Aorta (tissue), 5 donors: ENCODE results near the gene CBX2. TPM values are rescaled to one million over a fixed set of nuclear protein-coding genes. Genes with fewer than 3 reads are reported as not detected.
"Not testable (repeated sequence)": the region's sequence is repeated elsewhere in the genome, so short reads cannot be mapped to it uniquely, and the experiment has no call there.

Source experiments
- ATAC-seq: fragments of 200-7000 bp; cut with Tn5 transposase; one replicate; pipeline ENCODE4 v1.9.1; 2022; ENCODE audit warnings: moderate library complexity; ENCODE audit not compliant: low FRiP score
- DNase-seq, 2 donors: peaks; one replicate each; pipeline ENCODE4 v3.0.0-alpha.2; 2020
- H3K27ac ChIP-seq, 2 donors: one replicate each; pipeline ENCODE4 v1.5.1; 2013; ENCODE audit warnings: low read length in 2 of 2, mild to moderate bottlenecking in 2 of 2, moderate library complexity in 2 of 2, control low read depth in 1 of 2, inconsistent platforms in 1 of 2, low read depth in 1 of 2
- H3K27me3 ChIP-seq, 2 donors: one replicate each; pipeline ENCODE4 v1.6.1; 2013; ENCODE audit warnings: control low read depth in 1 of 2, low read length in 1 of 2, mild to moderate bottlenecking in 1 of 2, moderate library complexity in 1 of 2; ENCODE audit not compliant: insufficient read depth in 2 of 2, control insufficient read depth in 1 of 2
- H3K36me3 ChIP-seq, 2 donors: one replicate each; pipeline ENCODE4 v1.6.1; 2013; ENCODE audit warnings: control low read depth in 1 of 2, low read length in 1 of 2, mild to moderate bottlenecking in 1 of 2; ENCODE audit not compliant: insufficient read depth in 2 of 2, control insufficient read depth in 1 of 2
- H3K4me1 ChIP-seq, 2 donors: one replicate each; pipeline ENCODE4 v1.6.1; 2013; ENCODE audit warnings: low read length in 2 of 2, control low read depth in 1 of 2, mild to moderate bottlenecking in 1 of 2, moderate library complexity in 1 of 2; ENCODE audit not compliant: insufficient read depth in 2 of 2, control insufficient read depth in 1 of 2
- H3K4me3 ChIP-seq, 2 donors: one replicate each; pipeline ENCODE4 v1.5.1; 2013; ENCODE audit warnings: low read length in 2 of 2, control low read depth in 1 of 2, mild to moderate bottlenecking in 1 of 2
- H3K9me3 ChIP-seq: one replicate; pipeline ENCODE4 v1.6.1; 2013; ENCODE audit warnings: mild to moderate bottlenecking, low read length; ENCODE audit not compliant: control insufficient read depth
- WGBS, 2 donors: extraction: QIAGEN DNeasy Blood & Tissue Kit; methylation state at CpG; one replicate each; pipeline ENCODE4 v1.1.7; 2013; 5-methylcytosine and 5-hydroxymethylcytosine counted together
- intact Hi-C, 2 donors: fragments of 100-400 bp; cut with DNase I; formaldehyde crosslinking; loops; one replicate each; pipeline versions ENCODE4 v1.14.2 to v1.15.0; 2022
- polyA plus RNA-seq, 2 donors: library from polyadenylated mRNA; stranded (reverse); fragments of 200-250 nt; gene quantifications; one replicate each; pipeline ENCODE4 v1.2.3, GENCODE V29; 2013
- total RNA-seq, 2 donors: library from RNA; stranded (reverse); fragmentation: NEBNext Ultra II Directional; extraction: Animal tissue kit (Norgen Biotek cat#: 25700); gene quantifications; one replicate each; pipeline ENCODE4 v1.2.1, GENCODE V29; 2021
- donor health status: healthy with polysubstance abuse.
- donor health status: Bipolar disorder and iron deficiency.
- donor health status: DM: no; HTN: no; CAD: no.
- donor health status: DM: no; HTN: no; CAD: no.
- donor health status: DM: yes; HTN: yes; CAD: no.

CBX2 gene
- total and polyA plus RNA-seq, 4 donors = 1.2 to 4.5 TPM; not detected in 2

GRCh38 chr17:79757140-79757745, 20.7 kb upstream of the CBX2 start:
- 95% methylated on average over 15 of the region's 15 CpGs for WGBS, 2 donors
- no peaks in the 10 kb centered on the region for H3K27me3 ChIP-seq
- DNase-seq = peak in 1 of 2 donors; percentile 50
- intact Hi-C loops = no loop called here
- no peak for ATAC-seq
- no peak overlapping the region for H3K27ac ChIP-seq
- H3K4me3 ChIP-seq = no peak overlapping the region
- H3K4me1 ChIP-seq = no peaks in the 10 kb centered on the region
- H3K36me3 ChIP-seq = no peaks in the 10 kb centered on the region
- no peaks in the 10 kb centered on the region for H3K9me3 ChIP-seq

DNA sequence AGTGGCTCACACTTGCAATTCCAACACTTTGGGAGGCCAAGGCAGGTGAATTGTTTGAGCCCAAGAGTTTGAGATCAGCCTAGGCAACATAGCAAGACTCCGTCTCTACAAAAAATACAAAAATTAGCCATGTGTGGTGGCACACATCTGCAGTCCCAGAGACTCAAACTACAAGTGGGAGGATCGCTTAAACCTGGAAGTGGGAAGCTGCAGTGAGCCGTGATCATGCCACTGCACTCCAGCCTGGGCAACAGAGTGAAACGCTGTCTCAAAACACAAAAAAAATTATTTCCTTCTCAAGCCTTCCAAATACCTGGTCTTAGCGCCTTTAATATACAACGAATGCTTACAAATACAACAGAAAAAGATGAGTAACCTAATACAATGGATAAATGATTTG, 19.7 kb upstream of the CBX2 start:
- ATAC-seq = no peak
- intact Hi-C loops = no loop called here
- no peaks in the 10 kb centered on the region for H3K36me3 ChIP-seq
- no peak for DNase-seq
- no peaks in the 10 kb centered on the region for H3K27me3 ChIP-seq
- no peak overlapping the region for H3K27ac ChIP-seq
- H3K4me1 ChIP-seq = no peaks in the 10 kb centered on the region
- H3K9me3 ChIP-seq = no peaks in the 10 kb centered on the region
- WGBS, 2 donors = 91 to 92% methylated on average over 6 of the region's 6 CpGs
- H3K4me3 ChIP-seq = no peak overlapping the region

DNA sequence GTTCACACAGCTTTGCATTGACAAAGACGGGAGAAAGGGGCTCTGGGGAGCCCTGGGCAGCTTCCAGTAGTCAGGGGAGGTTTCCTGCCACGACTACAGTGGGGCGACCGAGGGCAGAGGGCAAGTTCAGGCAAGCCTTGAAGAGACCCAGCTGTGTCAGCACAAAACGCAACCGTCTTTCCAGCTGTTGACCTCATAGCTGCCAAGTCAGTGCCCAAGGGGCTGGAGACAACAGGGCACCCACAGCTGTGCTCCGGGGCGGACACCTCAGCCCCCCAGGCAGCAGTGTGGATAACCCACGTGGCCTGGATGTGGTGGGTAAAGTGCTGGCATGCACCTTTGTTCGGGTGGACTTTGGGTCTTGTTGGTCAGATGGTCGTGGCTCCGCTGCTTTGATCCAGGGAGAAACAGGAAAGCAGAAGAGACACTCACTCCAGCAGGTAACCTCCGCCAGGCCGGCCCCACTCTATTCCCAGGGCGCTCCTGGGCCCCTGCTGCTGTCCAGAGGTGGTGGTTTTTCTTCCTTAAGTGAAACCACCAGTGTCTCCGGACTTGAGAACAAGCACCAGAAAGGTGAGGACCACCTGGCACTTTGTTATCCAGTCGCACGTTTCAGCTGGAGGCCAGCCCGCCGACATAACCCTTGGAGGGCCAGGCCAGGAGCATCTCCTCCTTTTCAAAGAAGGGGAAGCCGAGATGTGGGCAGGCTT, 17.6 kb upstream of the CBX2 start:
- Histone ChIP-seq H3K27me3 (no peaks in the 10 kb centered on the region), H3K9me3 (no peaks in the 10 kb centered on the region), H3K4me1 (no peaks in the 10 kb centered on the region), H3K36me3 (no peaks in the 10 kb centered on the region), H3K27ac (no peak overlapping the region), H3K4me3 (no peak overlapping the region)
- WGBS, 2 donors = 83 to 89% methylated on average over 21 of the region's 21 CpGs
- DNase-seq (peak in 1 of 2 donors; percentile 51), ATAC-seq (no peak)
- intact Hi-C loops = no loop called here

DNA sequence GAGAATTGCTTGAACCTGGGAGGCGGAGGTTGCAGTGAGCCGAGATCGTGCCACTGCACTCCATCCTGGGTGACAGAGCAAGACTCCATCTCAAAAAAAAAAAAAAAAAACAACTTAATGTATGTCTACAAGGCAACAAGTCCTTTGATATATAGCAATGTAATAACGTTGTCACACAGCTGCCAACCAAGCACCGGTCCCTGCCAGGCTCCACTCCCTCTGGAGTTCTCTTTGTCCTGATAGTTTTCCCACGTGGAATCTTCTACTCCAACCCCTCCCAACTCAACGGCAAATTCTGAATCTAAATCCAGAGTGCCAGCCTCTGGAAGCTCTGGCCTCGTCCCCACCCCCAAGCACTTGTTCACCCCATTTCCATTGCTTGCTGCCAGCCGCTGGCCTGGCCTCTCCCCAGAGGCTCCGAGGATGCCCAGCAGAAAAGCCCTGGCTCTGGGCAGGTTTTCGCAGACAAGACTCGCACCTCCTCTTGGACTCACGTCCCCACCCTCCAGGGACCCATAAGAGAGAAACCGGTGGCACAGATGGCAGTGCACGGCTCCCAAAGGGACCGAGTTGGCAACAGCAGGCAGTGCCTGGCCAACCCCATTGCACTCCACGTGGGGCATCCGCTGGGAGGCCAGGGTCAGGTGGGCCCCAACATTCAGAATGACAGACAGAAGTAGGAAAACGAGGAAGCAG, 15.9 kb upstream of the CBX2 start:
- DNase-seq = peak in 1 of 2 donors; percentile 68
- ATAC-seq = no peak
- H3K36me3 ChIP-seq = no peaks in the 10 kb centered on the region
- no peaks in the 10 kb centered on the region for H3K27me3 ChIP-seq
- H3K27ac ChIP-seq = no peak overlapping the region
- no peak overlapping the region for H3K4me3 ChIP-seq
- intact Hi-C loops = no loop called here
- no peaks in the 10 kb centered on the region for H3K9me3 ChIP-seq
- H3K4me1 ChIP-seq = no peaks in the 10 kb centered on the region
- 46 to 58% methylated on average over 19 of the region's 19 CpGs for WGBS, 2 donors

- H3K36me3 ChIP-seq = no peaks in the 10 kb centered on the region
- H3K4me1 ChIP-seq = no peaks in the 10 kb centered on the region
- no peak overlapping the region for H3K4me3 ChIP-seq
- ATAC-seq (no peak), DNase-seq (no peak)
- no peaks in the 10 kb centered on the region for H3K27me3 ChIP-seq
- WGBS, 2 donors = 76% methylated on average over 3 of the region's 3 CpGs
- H3K9me3 ChIP-seq = no peaks in the 10 kb centered on the region
- no peak overlapping the region for H3K27ac ChIP-seq
- intact Hi-C loops = no loop called here
Measured at GRCh38 chr17:79765708-79766107, 12.2 kb upstream of the CBX2 start.

DNA sequence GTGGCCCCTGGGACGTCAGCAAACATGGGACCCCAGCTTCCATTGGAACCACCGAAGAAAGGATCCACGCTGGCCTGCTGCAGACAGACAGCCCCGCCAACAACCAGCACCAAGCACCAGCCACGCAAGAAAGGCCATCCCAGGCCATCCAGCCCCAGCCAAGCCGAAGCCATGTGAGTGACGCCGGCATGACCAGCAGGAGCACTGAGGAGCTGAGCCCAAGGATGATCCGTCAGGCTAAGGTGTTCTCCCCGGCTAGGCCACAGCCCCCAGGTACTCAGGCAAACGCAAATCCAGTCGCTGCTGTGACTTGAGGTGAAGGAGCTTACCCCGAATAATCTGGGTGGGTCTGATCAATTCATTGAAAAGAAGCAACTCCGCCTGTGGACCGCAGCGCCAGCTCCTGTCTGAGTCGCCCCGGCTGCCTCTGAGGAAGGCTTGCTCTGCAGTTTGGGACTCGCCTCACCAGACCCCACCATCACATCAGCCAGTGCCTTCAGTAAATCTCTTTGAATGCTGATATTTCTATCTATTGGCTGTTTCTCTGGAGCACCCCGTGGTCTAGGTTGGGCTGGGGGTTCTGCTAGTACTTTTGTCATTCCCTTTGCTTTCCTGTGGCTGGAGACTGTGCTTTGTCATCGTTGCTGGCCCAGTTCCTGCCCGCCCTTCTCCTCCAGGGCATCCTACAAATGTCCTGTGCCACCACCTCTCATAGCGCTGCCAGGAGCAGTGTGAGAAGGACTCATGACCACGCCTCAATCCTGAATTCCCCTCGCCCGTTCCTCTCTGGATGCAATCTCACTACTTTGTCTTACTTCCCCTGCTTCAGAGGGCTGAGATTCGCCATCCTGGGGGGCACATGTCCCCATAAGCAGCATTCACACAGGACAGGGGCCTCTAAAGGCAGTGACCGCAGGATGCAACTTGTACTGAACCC, 8.1 kb upstream of the CBX2 start:
- WGBS, 2 donors = 91 to 93% methylated on average over 28 of the region's 28 CpGs
- intact Hi-C loops = no loop called here
- H3K27me3 ChIP-seq = no peaks in the 10 kb centered on the region
- H3K9me3 ChIP-seq = no peaks in the 10 kb centered on the region
- DNase-seq (peak in 1 of 2 donors; percentile 62), ATAC-seq (no peak)
- no peaks in the 10 kb centered on the region for H3K4me1 ChIP-seq
- no peak overlapping the region for H3K27ac ChIP-seq
- H3K36me3 ChIP-seq = no peaks in the 10 kb centered on the region
- no peak overlapping the region for H3K4me3 ChIP-seq

DNA sequence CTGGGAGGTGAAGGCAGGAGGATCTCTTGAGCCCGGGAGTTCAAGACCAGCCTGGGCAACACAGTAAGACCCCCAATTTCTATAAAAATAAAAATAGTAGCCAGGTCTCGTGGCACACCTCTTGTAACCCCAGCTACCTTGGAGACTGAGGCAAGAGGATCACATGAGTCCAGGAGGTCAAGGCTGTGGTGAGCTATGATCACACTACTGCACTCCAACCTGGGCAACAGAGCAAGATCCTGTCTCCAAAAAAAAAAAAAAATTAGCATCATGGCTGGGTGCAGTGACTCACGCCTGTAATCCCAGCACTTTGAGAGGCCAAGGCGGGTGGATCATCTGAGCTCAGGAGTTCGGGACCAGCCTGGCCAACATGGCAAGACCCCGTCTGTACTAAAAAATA, 6.7 kb upstream of the CBX2 start:
- peak in 1 of 2 donors; percentile 19 for DNase-seq
- Histone ChIP-seq H3K36me3 (no peaks in the 10 kb centered on the region), H3K4me1 (no peaks in the 10 kb centered on the region), H3K27ac (no peak overlapping the region), H3K9me3 (no peaks in the 10 kb centered on the region), H3K4me3 (no peak overlapping the region), H3K27me3 (no peaks in the 10 kb centered on the region)
- no peak for ATAC-seq
- intact Hi-C loops = no loop called here
- 85 to 92% methylated on average over 6 of the region's 6 CpGs for whole genome bisulfite sequencing, 2 donors

GRCh38 chr17:79772726-79773125, 5.2 kb upstream of the CBX2 start:
- peak in 1 of 2 donors; percentile 60 for DNase-seq
- ATAC-seq, H3K27ac ChIP-seq, H3K4me3 ChIP-seq, H3K4me1 ChIP-seq, H3K27me3 ChIP-seq, intact Hi-C loops, H3K9me3 ChIP-seq, H3K36me3 ChIP-seq: not testable (repeated sequence)
- WGBS, 2 donors = 81 to 83% methylated on average over 9 of the region's 9 CpGs
